ENCODE measurements around the gene ZNF319. TPM values are rescaled to one million over a fixed set of nuclear protein-coding genes. Genes with fewer than 3 reads are reported as not detected.

ZNF319 gene
- total and polyA plus RNA-seq, 2 of the 4 experiments (the other 2 are of a cell fraction): 0.90 to 6.3 TPM

- H3K4me1 ChIP-seq (ENCODE audit: control insufficient read depth, insufficient read depth, low read length): peaks cover 9% of the 10 kb centered on the region
- H3K9me1 ChIP-seq (ENCODE audit: insufficient read depth, low read length): peaks cover 26% of the 10 kb centered on the region
- no peak overlapping the region for H2AK9ac ChIP-seq (replicated peaks; ENCODE audit: low read depth, low read length, poor library complexity)
- 80% methylated on average over 2 of the region's 9 CpGs; no CpG with 5 or more reads in 1 of the 2 experiments for WGBS, 2 experiments (ENCODE audit: extremely low coverage in 2 of 2, insufficient read length in 1 of 2)
- TF ChIP-seq CHD1 (IDR thresholded peaks at IDR 0.05; ENCODE audit: low read depth, low read length): no peak
- H2BK15ac ChIP-seq (ENCODE audit: low read depth, low read length): no peak overlapping the region
- CTCF ChIA-PET: interaction anchor here (2.1 kb wide), 1 partner anchor 109 kb away, joined by 6 read pairs; no protein-coding TSS in a partner anchor
- H3K4me3 ChIP-seq (ENCODE audit: insufficient read depth, low read depth, low read length): no peak overlapping the region
- 0 out of 2 replicates have a peak overlapping the region, but pooled peaks have one; percentile 12 for H2BK20ac ChIP-seq (ENCODE audit: low read depth, low read length)
- no peak overlapping the region; the same call in 1 of the 2 replicates for H3K23ac ChIP-seq (ENCODE audit: low read depth, low read length)
- H3K4ac ChIP-seq (ENCODE audit: low read depth, low read length): peak overlapping the region; percentile 8
- BruUV-seq (replicated peaks): no TSS peak
- no peak overlapping the region for H3K56ac ChIP-seq (ENCODE audit: extremely low read depth, insufficient read depth, low read length)
- H4K91ac ChIP-seq (ENCODE audit: insufficient read depth, low read depth, low read length): no peak overlapping the region
- no peak overlapping the region for H3K4me2 ChIP-seq (ENCODE audit: low read depth, low read length)
- peak overlapping the region; percentile 1; the same call in 1 of the 2 replicates for H2BK120ac ChIP-seq (ENCODE audit: low read depth, low read length)
- H3K14ac ChIP-seq (replicated peaks; ENCODE audit: low read depth, low read length): 0 out of 2 replicates have a peak overlapping the region, but pooled peaks have one; percentile 14
- peaks cover 4 to 22% of the 10 kb centered on the region in 2 experiments for H3K79me1 ChIP-seq (ENCODE audit: low read depth in 1 of 2, low read length in 2 of 2)
- no peak overlapping the region for H3K18ac ChIP-seq (ENCODE audit: low read depth, low read length)
- no peak overlapping the region for H3K9ac ChIP-seq (ENCODE audit: low read depth, low read length)
- no peak overlapping the region for H2BK5ac ChIP-seq (ENCODE audit: low read depth, low read length, poor library complexity, severe bottlenecking)
- peaks cover 9% of the 10 kb centered on the region; the same call in 1 of the 2 replicates for H4K20me1 ChIP-seq (ENCODE audit: insufficient read depth, low read length)
- peaks cover 12% of the 10 kb centered on the region for H3K36me3 ChIP-seq (ENCODE audit: control insufficient read depth, insufficient read depth, low read length)
- H3K27me3 ChIP-seq (ENCODE audit: control insufficient read depth, insufficient read depth, low read length): no peaks in the 10 kb centered on the region
- peak overlapping the region; percentile 75 for H2AK5ac ChIP-seq (ENCODE audit: low read depth, low read length)
- dilution Hi-C loops (cut with HindIII; ENCODE audit: low sequenced_read_pairs, unreplicated experiment) (no loop called here), intact Hi-C loops (cut with micrococcal nuclease) (no loop called here), in situ Hi-C loops (cut with MboI; ENCODE audit: low sequenced_read_pairs) (no loop called here)
- ATAC-seq (ENCODE audit: low read depth): no peak
- no peaks in the 10 kb centered on the region for H3K9me3 ChIP-seq (ENCODE audit: control insufficient read depth, insufficient read depth, low read length)
- POLR2A ChIA-PET (ENCODE audit: unreplicated experiment): no interaction called here
- no peak overlapping the region for H4K5ac ChIP-seq (ENCODE audit: low read depth, low read length)
- H4K8ac ChIP-seq (ENCODE audit: low read depth in 2 of 2, low read length in 2 of 2): no peak overlapping the region
- H3K27ac ChIP-seq (ENCODE audit: insufficient read depth, low read length): no peak overlapping the region
- no peak overlapping the region for H2AFZ ChIP-seq (replicated peaks; ENCODE audit: low read length, poor library complexity)
- DNase-seq: no peak
Observed at GRCh38 chr16:58012481-58012880, 12.0 kb upstream of the ZNF319 start.
